ENCODE results near the gene TMEM184A. TPM values are rescaled to one million over a fixed set of nuclear protein-coding genes. Genes with fewer than 3 reads are reported as not detected.

The TMEM184A gene
- total RNA-seq, 2 donors from 2014 or later, result 1.5 TPM; not detected in 1

GRCh38 chr7:1512781-1513656 is 43.0 kb downstream of the TMEM184A start:
- peak overlapping the region; percentile 75 for H3K4me3 ChIP-seq
- no peaks in the 10 kb centered on the region for H3K36me3 ChIP-seq
- H3K4me1 ChIP-seq (ENCODE audit: control insufficient read depth in 1 of 2, low read depth in 2 of 2), result peaks cover 13 to 22% of the 10 kb centered on the region in 2 donors
- no peak for TF ChIP-seq CTCF (IDR thresholded peaks at IDR 0.05)
- ATAC-seq (ENCODE audit: insufficient number of reproducible peaks, low FRiP score, low read depth) (peak; percentile 96), DNase-seq (ENCODE audit: low spot score) (peak; percentile 83)
- H3K27ac ChIP-seq, result peak overlapping the region; percentile 99 to 100
- H3K9me3 ChIP-seq, result no peaks in the 10 kb centered on the region
- H3K27me3 ChIP-seq (replicated peaks; ENCODE audit: insufficient read depth), result no peaks in the 10 kb centered on the region

- Histone ChIP-seq H3K27me3 (replicated peaks; ENCODE audit: insufficient read depth) (no peaks in the 10 kb centered on the region), H3K4me1 (ENCODE audit: control insufficient read depth in 1 of 2, low read depth in 2 of 2) (peaks cover 16 to 26% of the 10 kb centered on the region in 2 donors), H3K36me3 (no peaks in the 10 kb centered on the region), H3K9me3 (no peaks in the 10 kb centered on the region), H3K27ac (peak overlapping the region in 1 of 2 donors; percentile 100), H3K4me3 (no peak overlapping the region)
- ATAC-seq (ENCODE audit: insufficient number of reproducible peaks, low FRiP score, low read depth) (no peak), DNase-seq (ENCODE audit: low spot score) (no peak)
- no peak for TF ChIP-seq CTCF (IDR thresholded peaks at IDR 0.05)
These were observed 44.3 kb downstream of the TMEM184A start for GRCh38 chr7:1511444-1512422.

- ATAC-seq (ENCODE audit: insufficient number of reproducible peaks, low FRiP score, low read depth) (no peak), DNase-seq (ENCODE audit: low spot score) (no peak)
- H3K4me3 ChIP-seq, result no peak overlapping the region
- no peak overlapping the region for H3K27ac ChIP-seq
- no peaks in the 10 kb centered on the region for H3K36me3 ChIP-seq
- H3K9me3 ChIP-seq, result no peaks in the 10 kb centered on the region
- no peaks in the 10 kb centered on the region for H3K27me3 ChIP-seq (replicated peaks; ENCODE audit: insufficient read depth)
- H3K4me1 ChIP-seq (ENCODE audit: control insufficient read depth in 1 of 2, low read depth in 2 of 2), result peaks cover 17 to 27% of the 10 kb centered on the region in 2 donors
- TF ChIP-seq CTCF (IDR thresholded peaks at IDR 0.05), result no peak
These were observed 45.2 kb downstream of the TMEM184A start for GRCh38 chr7:1510780-1511154.

GRCh38 chr7:1509226-1509625 is 46.8 kb downstream of the TMEM184A start:
- Histone ChIP-seq H3K27me3 (replicated peaks; ENCODE audit: insufficient read depth) (no peaks in the 10 kb centered on the region), H3K4me1 (ENCODE audit: control insufficient read depth in 1 of 2, low read depth in 2 of 2) (peaks cover 15 to 23% of the 10 kb centered on the region in 2 donors), H3K27ac (no peak overlapping the region), H3K36me3 (no peaks in the 10 kb centered on the region), H3K4me3 (no peak overlapping the region), H3K9me3 (no peaks in the 10 kb centered on the region)
- no peak for DNase-seq (ENCODE audit: low spot score)
- TF ChIP-seq CTCF (IDR thresholded peaks at IDR 0.05), result no peak
- no peak for ATAC-seq (ENCODE audit: insufficient number of reproducible peaks, low FRiP score, low read depth)

- no peak for ATAC-seq (ENCODE audit: insufficient number of reproducible peaks, low FRiP score, low read depth)
- Histone ChIP-seq H3K9me3 (no peaks in the 10 kb centered on the region), H3K27ac (no peak overlapping the region), H3K4me1 (ENCODE audit: control insufficient read depth in 1 of 2, low read depth in 2 of 2) (peaks cover 10 to 19% of the 10 kb centered on the region in 2 donors), H3K36me3 (no peaks in the 10 kb centered on the region), H3K4me3 (no peak overlapping the region), H3K27me3 (replicated peaks; ENCODE audit: insufficient read depth) (no peaks in the 10 kb centered on the region)
- no peak for DNase-seq (ENCODE audit: low spot score)
- TF ChIP-seq CTCF (IDR thresholded peaks at IDR 0.05), result no peak
These were observed 47.7 kb downstream of the TMEM184A start for GRCh38 chr7:1508277-1508758.

Measured in thoracic aorta (tissue), 2 donors.